Astrocyte (in vitro differentiated cells and primary cell): ENCODE results near the gene LIN28B. TPM values are rescaled to one million over a fixed set of nuclear protein-coding genes. Genes with fewer than 3 reads are reported as not detected.

Experiments used
- DNase-seq: peaks from one replicate; pipeline ENCODE4 v3.0.0-alpha.2; 2010; ENCODE audit warnings: low read depth
- FAIRE-seq: peaks from 2 replicates; lab custom pipeline; 2011; peaks lifted over from hg19 to GRCh38; lab: Jason Lieb, UNC
- H2AFZ ChIP-seq: 2 replicates; pipeline ENCODE4 v1.6.0; 2012; ENCODE audit warnings: low read depth, low read length, inconsistent platforms
- H3K27ac ChIP-seq: 2 replicates; pipeline ENCODE4 v1.5.1; 2011; ENCODE audit warnings: low read depth, low read length, inconsistent platforms
- H3K27me3 ChIP-seq: 2 replicates; pipeline ENCODE4 v1.6.0; 2011; ENCODE audit warnings: low read length, inconsistent platforms; ENCODE audit not compliant: insufficient read depth
- H3K36me3 ChIP-seq: 2 replicates; pipeline ENCODE4 v1.5.1; 2011; ENCODE audit warnings: low read length, inconsistent platforms; ENCODE audit not compliant: insufficient read depth
- H3K4me1 ChIP-seq: 2 replicates; pipeline ENCODE4 v1.5.1; 2011; ENCODE audit warnings: low read length, inconsistent platforms; ENCODE audit not compliant: insufficient read depth
- H3K4me2 ChIP-seq: 2 replicates; pipeline ENCODE4 v1.6.0; 2012; ENCODE audit warnings: low read length, inconsistent platforms
- H3K4me3 ChIP-seq: 2 replicates; pipeline ENCODE4 v1.5.1; 2011; ENCODE audit warnings: low read depth, mild to moderate bottlenecking, low read length, inconsistent platforms; ENCODE audit not compliant: insufficient read depth
- H3K79me2 ChIP-seq: 2 replicates; pipeline ENCODE4 v1.6.0; 2012; ENCODE audit warnings: mild to moderate bottlenecking, low read length, inconsistent platforms; ENCODE audit not compliant: insufficient read depth
- H3K9ac ChIP-seq: 2 replicates; pipeline ENCODE4 v1.6.0; 2012; ENCODE audit warnings: mild to moderate bottlenecking, low read length, inconsistent platforms
- H3K9me3 ChIP-seq: 2 replicates; pipeline ENCODE4 v1.5.1; 2012; ENCODE audit warnings: low read depth, mild to moderate bottlenecking, low read length, inconsistent platforms; ENCODE audit not compliant: insufficient read depth
- H4K20me1 ChIP-seq: 2 replicates; pipeline ENCODE4 v1.6.0; 2012; ENCODE audit warnings: low read length, inconsistent platforms; ENCODE audit not compliant: insufficient read depth
- H3K27ac Mint-ChIP-seq: one replicate; pipeline ENCODE4 v1.8.0; 2021; ENCODE audit warnings: mild to moderate bottlenecking, mixed read lengths; ENCODE audit not compliant: unreplicated experiment
- H3K27me3 Mint-ChIP-seq: one replicate; pipeline ENCODE4 v1.8.0; 2021; ENCODE audit warnings: low read depth, mixed read lengths; ENCODE audit not compliant: unreplicated experiment
- H3K36me3 Mint-ChIP-seq: one replicate; pipeline ENCODE4 v1.8.0; 2021; ENCODE audit warnings: low read depth, mixed read lengths; ENCODE audit not compliant: unreplicated experiment
- H3K4me1 Mint-ChIP-seq: one replicate; pipeline ENCODE4 v1.8.0; 2021; ENCODE audit warnings: low read depth, mixed read lengths; ENCODE audit not compliant: unreplicated experiment
- H3K4me3 Mint-ChIP-seq: one replicate; pipeline ENCODE4 v1.8.0; 2021; ENCODE audit warnings: mild to moderate bottlenecking, moderate library complexity, mixed read lengths; ENCODE audit not compliant: unreplicated experiment
- H3K9me3 Mint-ChIP-seq: one replicate; pipeline ENCODE4 v1.8.0; 2021; ENCODE audit warnings: mild to moderate bottlenecking, mixed read lengths; ENCODE audit not compliant: unreplicated experiment
- EZH2 ChIP-seq: IDR thresholded peaks from 2 replicates; pipeline ENCODE4 v1.6.1; 2012; ENCODE audit warnings: mild to moderate bottlenecking, low read length, inconsistent platforms; ENCODE audit not compliant: insufficient read depth
- total RNA-seq: library from RNA; stranded (reverse); gene quantifications from 2 replicates; pipeline ENCODE4 v1.2.1, GENCODE V29; 2021
- TF ChIP-seq, protein P1 (sequence below): IDR thresholded peaks from 2 replicates; pipeline ENCODE4 v1.5.1; 2011; ENCODE audit warnings: low read depth, mild to moderate bottlenecking, inconsistent platforms, low read length, moderate library complexity; ENCODE audit not compliant: insufficient read depth

Gene LIN28B
- total RNA-seq, 1 donor from 2014 or later = 29.0 TPM

DNA sequence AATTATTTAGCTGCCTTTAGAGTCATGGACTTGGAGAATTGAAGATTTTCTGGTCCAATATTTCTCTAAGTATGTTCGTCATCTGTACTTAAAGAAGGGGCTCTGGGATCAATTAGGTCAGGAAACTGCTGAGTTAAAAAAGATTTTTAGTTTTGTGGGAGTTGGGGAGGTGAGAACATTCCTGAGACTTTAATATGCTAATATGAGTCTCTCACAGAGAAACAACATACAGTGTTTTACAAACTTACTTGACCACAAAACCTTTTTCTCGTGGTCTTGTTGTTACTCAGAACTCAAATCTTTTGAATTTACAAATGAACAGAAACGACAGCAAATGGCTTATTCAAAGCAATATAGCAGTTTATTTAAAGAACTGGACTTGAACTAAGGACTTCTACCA lies 67.9 kb downstream of the LIN28B start:
- no peak for FAIRE-seq
- H3K9me3 ChIP-seq = no peaks in the 10 kb centered on the region
- H3K4me2 ChIP-seq = no peak overlapping the region
- no peaks in the 10 kb centered on the region for H3K27me3 ChIP-seq
- H3K9ac ChIP-seq = no peak overlapping the region
- no peaks in the 10 kb centered on the region for H4K20me1 ChIP-seq
- no peaks in the 10 kb centered on the region for H3K27me3 Mint-ChIP-seq
- H3K4me1 ChIP-seq = no peaks in the 10 kb centered on the region
- H3K4me3 Mint-ChIP-seq = no peak overlapping the region
- TF ChIP-seq, protein P1, sequence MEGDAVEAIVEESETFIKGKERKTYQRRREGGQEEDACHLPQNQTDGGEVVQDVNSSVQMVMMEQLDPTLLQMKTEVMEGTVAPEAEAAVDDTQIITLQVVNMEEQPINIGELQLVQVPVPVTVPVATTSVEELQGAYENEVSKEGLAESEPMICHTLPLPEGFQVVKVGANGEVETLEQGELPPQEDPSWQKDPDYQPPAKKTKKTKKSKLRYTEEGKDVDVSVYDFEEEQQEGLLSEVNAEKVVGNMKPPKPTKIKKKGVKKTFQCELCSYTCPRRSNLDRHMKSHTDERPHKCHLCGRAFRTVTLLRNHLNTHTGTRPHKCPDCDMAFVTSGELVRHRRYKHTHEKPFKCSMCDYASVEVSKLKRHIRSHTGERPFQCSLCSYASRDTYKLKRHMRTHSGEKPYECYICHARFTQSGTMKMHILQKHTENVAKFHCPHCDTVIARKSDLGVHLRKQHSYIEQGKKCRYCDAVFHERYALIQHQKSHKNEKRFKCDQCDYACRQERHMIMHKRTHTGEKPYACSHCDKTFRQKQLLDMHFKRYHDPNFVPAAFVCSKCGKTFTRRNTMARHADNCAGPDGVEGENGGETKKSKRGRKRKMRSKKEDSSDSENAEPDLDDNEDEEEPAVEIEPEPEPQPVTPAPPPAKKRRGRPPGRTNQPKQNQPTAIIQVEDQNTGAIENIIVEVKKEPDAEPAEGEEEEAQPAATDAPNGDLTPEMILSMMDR = no peak
- TF ChIP-seq EZH2 = no peak
- H3K36me3 ChIP-seq = no peaks in the 10 kb centered on the region
- H3K36me3 Mint-ChIP-seq = no peaks in the 10 kb centered on the region
- no peak overlapping the region for H3K27ac ChIP-seq
- H2AFZ ChIP-seq = no peak overlapping the region
- no peak overlapping the region for H3K27ac Mint-ChIP-seq
- peaks cover 17% of the 10 kb centered on the region for H3K4me1 Mint-ChIP-seq
- H3K9me3 Mint-ChIP-seq = no peaks in the 10 kb centered on the region
- no peak overlapping the region for H3K4me3 ChIP-seq
- H3K79me2 ChIP-seq = no peaks in the 10 kb centered on the region
- peak; percentile 4 for DNase-seq

DNA sequence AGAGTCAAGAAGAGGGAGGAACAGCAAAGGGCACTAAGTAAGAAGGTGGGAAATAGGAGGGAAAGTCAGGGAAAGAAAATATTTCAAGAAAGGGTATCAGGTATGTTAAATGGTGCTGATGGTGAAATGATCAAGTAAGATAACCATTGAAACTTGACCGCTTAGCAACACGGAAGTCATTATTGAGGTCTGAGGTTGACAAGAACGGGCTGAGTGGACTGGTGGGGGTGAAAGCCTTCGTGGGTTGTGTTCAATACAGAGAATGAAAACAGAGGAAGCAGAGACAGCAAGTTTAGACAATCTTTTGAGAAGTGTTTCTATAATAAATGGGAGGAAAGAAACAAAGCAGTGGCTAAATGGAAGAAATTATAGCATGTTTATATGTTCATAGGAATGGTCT lies 72.0 kb downstream of the LIN28B start:
- FAIRE-seq (no peak), DNase-seq (no peak)
- no peak overlapping the region for H3K4me3 Mint-ChIP-seq
- Histone ChIP-seq H4K20me1 (no peaks in the 10 kb centered on the region), H2AFZ (no peak overlapping the region), H3K9ac (no peak overlapping the region), H3K4me2 (no peak overlapping the region), H3K4me3 (no peak overlapping the region), H3K4me1 (no peaks in the 10 kb centered on the region), H3K79me2 (no peaks in the 10 kb centered on the region), H3K27ac (no peak overlapping the region), H3K27me3 (no peaks in the 10 kb centered on the region), H3K36me3 (no peaks in the 10 kb centered on the region), H3K9me3 (no peaks in the 10 kb centered on the region)
- H3K9me3 Mint-ChIP-seq = no peaks in the 10 kb centered on the region
- H3K4me1 Mint-ChIP-seq = peaks cover 6% of the 10 kb centered on the region
- no peaks in the 10 kb centered on the region for H3K27me3 Mint-ChIP-seq
- no peak overlapping the region for H3K27ac Mint-ChIP-seq
- H3K36me3 Mint-ChIP-seq = no peaks in the 10 kb centered on the region
- no peak for TF ChIP-seq EZH2
- TF ChIP-seq, protein P1 = no peak

DNA sequence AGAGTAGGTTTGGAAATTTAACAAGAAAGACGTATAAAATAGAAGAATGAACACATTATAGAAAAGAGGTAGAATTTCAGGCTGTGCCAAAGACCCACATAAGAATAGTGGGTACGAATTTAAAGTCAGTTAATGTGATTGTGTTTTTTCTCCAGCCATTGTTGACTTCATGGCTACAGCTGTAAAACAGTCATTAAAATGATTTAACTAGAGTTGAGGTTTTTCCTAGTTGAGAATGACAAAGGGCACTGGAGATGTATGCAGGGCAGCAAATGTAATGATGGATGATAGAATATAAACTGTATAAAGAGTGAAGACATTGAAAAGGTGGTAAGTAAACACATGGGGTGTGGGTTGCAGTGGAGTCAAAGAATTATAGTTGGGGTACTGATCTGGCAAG lies 72.7 kb downstream of the LIN28B start:
- no peak overlapping the region for H3K9ac ChIP-seq
- H3K4me3 ChIP-seq = no peak overlapping the region
- no peak overlapping the region for H2AFZ ChIP-seq
- Mint-ChIP-seq H3K9me3 (no peaks in the 10 kb centered on the region), H3K4me3 (no peak overlapping the region), H3K36me3 (no peaks in the 10 kb centered on the region), H3K27me3 (no peaks in the 10 kb centered on the region), H3K27ac (no peak overlapping the region), H3K4me1 (peaks cover 10% of the 10 kb centered on the region)
- no peaks in the 10 kb centered on the region for H4K20me1 ChIP-seq
- H3K4me2 ChIP-seq = no peak overlapping the region
- H3K79me2 ChIP-seq = no peaks in the 10 kb centered on the region
- no peaks in the 10 kb centered on the region for H3K9me3 ChIP-seq
- H3K4me1 ChIP-seq = no peaks in the 10 kb centered on the region
- H3K27ac ChIP-seq = no peak overlapping the region
- H3K36me3 ChIP-seq = no peaks in the 10 kb centered on the region
- DNase-seq (no peak), FAIRE-seq (no peak)
- TF ChIP-seq, protein P1 = no peak
- no peak for TF ChIP-seq EZH2
- no peaks in the 10 kb centered on the region for H3K27me3 ChIP-seq
